SK-N-SH treated with all-trans-retinoic acid at 6 μM for 48 hours (cell line): ENCODE data around the gene FOXP3.

ENCODE experiments used
- ARNTL ChIP-seq: fragments of 450-650 bp; formaldehyde crosslinking; IDR thresholded peaks from 2 replicates; pipeline ENCODE4 v1.5.0; 2020; ENCODE audit warnings: low read depth, mild to moderate bottlenecking, moderate library complexity, borderline replicate concordance
- PATZ1 ChIP-seq: fragments of 250-450 bp; sonication (Bioruptor Pico); IDR thresholded peaks from 2 replicates; pipeline ENCODE4 v1.8.0; 2020; ENCODE audit warnings: mild to moderate bottlenecking, moderate library complexity, borderline replicate concordance
- RARB ChIP-seq: fragments of 250-450 bp; sonication (Bioruptor Pico); IDR thresholded peaks from 2 replicates; pipeline ENCODE4 v1.8.0; 2021; ENCODE audit warnings: mild to moderate bottlenecking, moderate library complexity
- TCF4 ChIP-seq: fragments of 250-450 bp; sonication (Bioruptor Pico); IDR thresholded peaks from 2 replicates; pipeline ENCODE4 v1.8.0; 2021; ENCODE audit warnings: mild to moderate bottlenecking, moderate library complexity, borderline replicate concordance
- TOX ChIP-seq: fragments of 250-450 bp; sonication (Bioruptor Pico); IDR thresholded peaks from 2 replicates; pipeline ENCODE4 v1.8.0; 2021; ENCODE audit warnings: mild to moderate bottlenecking, moderate library complexity, borderline replicate concordance

GRCh38 chrX:49206543-49206942, 58.0 kb downstream of the FOXP3 start:
- TF ChIP-seq ARNTL (CRISPR knock-in tag) (no peak), TCF4 (CRISPR knock-in tag) (no peak), PATZ1 (CRISPR knock-in tag) (no peak), RARB (CRISPR knock-in tag) (no peak), TOX (CRISPR knock-in tag) (no peak)
